Subcutaneous adipose tissue (tissue), 4 donors: ENCODE measurements around the gene HPX. TPM values are rescaled to one million over a fixed set of nuclear protein-coding genes. Genes with fewer than 3 reads are reported as not detected.

Source experiments
- CTCF ChIP-seq: fragments of 450-650 bp; IDR thresholded peaks from one replicate; pipeline ENCODE4 v1.5.1; 2016; ENCODE audit warnings: low read depth, mild to moderate bottlenecking, control low read depth, antibody characterized with exemption, moderate library complexity
- total RNA-seq, 4 donors: library from RNA; depleted of rRNA; stranded (reverse); fragments of >200 nt; gene quantifications; one replicate each; pipeline ENCODE4 v1.1.0, GENCODE V29; 2016

Gene HPX
- total RNA-seq, 4 donors from 2014 or later = 0.57 to 2.4 TPM; not detected in 2

- TF ChIP-seq CTCF = no peak
Measured at GRCh38 chr11:6448574-6448973, 7.8 kb upstream of the HPX start.

- TF ChIP-seq CTCF = no peak
Measured at GRCh38 chr11:6443269-6444003, 2.6 kb upstream of the HPX start.

- TF ChIP-seq CTCF = no peak
Measured at GRCh38 chr11:6442441-6442840, 1.7 kb upstream of the HPX start.

GRCh38 chr11:6438979-6439571 lies 1.7 kb downstream of the HPX start:
- TF ChIP-seq CTCF = no peak

GRCh38 chr11:6437993-6438392 lies 2.8 kb downstream of the HPX start:
- no peak for TF ChIP-seq CTCF

- no peak for TF ChIP-seq CTCF
Measured at GRCh38 chr11:6437423-6437822, 3.4 kb downstream of the HPX start.

GRCh38 chr11:6433998-6434660 lies 6.7 kb downstream of the HPX start:
- no peak for TF ChIP-seq CTCF
